Femur (tissue), 1 donor: ENCODE measurements around the gene GAGE10.
"Not testable (repeated sequence)": the region's sequence is repeated elsewhere in the genome, so short reads cannot be mapped to it uniquely, and the experiment has no call there.

Experiments used
- DNase-seq: peaks from one replicate; pipeline ENCODE4 v3.0.0-alpha.2; 2017

The GAGE10 gene

DNA sequence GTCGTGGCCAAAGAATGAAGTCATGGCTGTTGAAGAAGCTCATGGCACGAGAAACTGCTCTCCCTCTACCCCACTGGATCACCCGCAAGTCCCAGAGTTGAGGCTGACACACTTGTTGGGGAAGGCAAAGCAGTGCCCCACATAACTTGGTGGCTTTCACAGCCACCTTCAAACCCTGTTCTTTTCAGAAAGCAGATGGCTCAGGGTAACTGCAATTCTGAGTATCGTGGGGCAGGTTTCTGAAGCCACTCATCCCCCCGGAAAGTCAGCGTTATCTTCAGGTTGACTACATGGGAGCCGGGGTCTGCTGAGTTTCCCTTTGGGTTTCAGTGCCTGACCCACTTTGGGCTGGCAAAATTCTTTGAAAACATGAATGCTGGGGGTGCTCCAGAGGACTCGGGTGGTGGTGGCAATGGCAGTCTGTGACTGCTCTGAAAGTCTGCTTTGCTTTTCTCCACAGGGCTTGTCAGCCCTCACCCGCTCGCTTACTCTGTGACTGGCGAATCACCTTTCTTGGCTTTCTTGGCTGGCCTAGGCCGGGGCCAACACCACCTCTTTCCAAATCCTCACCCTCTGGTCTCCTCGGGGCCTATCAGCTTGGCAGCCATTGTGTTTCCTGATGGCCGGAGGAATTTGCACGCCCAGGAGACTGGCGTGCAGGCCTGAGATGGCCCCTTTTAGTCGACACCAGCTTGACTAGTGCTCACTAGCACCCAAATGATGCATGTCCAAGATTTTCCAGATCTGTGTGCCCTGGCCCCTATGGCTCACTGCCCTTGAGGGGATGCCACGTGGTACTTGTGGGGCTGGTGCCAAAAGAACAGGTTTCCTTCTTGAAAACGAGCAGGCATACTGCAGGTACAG, 26.5 kb upstream of the GAGE10 start:
- no peak for DNase-seq

DNA sequence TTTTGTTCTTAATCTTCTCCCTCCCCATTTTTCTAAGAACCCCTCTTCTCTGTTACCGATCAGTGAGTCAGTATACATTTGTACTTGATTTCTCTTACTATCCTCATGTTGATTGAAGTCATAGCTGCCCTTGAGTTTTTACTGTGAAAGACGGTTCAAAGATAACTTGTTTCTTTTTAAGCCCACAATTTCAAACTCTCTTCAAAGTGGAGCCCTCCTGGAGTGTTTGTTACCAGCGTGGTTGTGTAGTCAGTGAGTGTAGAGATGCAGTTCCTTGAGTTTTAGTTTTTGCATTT, 26.0 kb upstream of the GAGE10 start:
- DNase-seq: no peak

DNA sequence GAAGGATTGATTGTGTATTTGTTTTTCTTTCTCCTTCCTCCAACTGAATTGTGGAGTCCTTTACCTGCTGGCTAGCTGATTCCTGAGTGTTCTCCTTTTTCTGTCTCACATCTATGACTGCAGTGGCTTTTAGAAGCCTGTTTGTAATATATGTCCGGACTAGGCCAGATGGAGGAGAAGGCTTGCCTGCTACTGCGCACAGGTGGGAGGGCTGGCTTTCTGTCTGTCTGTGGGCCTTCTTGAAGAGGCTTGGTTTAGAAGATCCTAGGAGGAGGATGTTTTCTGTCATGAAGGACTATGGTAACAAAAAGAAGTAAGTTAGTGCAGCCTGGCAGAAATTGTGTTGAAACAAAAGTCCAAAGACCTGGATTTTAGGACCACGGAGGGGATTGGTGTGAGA, 25.4 kb upstream of the GAGE10 start:
- DNase-seq: no peak

DNA sequence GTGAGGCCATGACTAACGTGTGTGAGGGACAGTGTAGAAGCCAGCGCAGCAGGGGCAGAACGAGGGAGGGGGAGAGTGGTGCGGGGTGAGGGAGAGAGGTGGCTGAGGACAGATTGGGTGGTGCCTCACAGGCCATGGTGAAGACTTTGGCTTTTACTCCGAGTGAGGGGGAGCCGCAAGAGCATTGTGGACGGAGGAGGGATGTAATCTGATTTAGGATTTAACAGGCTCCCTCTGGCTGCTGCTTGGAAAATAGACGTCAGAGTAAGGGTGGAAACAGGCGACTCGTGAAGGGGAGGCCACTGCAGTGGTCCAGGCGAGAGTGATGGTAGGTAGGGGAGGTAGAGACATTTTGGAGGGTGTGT, 20.8 kb upstream of the GAGE10 start:
- DNase-seq: peak; percentile 35

DNA sequence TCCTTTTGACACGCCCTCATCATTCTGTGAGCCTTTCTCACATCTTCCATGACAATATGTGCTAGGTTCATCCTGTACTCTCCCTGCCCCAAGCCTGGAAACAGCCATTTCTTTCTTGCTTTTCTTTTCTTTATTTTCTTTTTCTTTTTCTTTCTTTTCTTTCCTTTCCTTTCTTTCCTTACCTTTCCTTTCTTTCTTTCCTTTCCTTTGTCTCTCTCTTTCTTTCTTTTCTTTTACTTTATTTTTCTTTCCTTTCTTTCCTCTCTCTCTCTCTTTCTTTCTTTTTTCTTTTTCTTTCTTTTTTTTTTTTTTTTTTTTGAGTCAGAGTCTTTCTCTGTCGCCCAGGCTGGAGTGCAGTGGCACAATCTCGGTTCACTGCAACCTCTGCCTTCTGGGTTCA, 19.2 kb upstream of the GAGE10 start:
- no peak for DNase-seq

DNA sequence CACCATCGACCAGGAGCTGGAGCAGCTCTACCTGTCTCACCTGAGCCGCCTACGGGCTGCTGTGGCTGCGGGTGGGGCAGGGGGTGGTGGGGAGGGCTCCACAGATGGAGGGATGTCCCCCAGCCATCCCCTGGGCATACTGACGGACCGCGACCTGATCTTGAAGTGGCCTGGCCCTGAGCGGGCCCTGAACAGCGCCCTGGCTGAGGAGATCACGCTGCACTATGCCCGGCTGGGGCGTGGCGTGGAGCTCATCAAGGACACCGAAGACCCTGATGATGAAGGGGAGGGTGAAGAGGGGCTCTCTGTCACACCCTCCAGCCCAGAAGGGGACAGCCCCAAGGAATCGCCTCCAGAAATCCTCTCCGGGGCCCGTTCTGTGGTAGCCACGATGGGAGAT, 17.3 kb upstream of the GAGE10 start:
- DNase-seq: no peak

DNA sequence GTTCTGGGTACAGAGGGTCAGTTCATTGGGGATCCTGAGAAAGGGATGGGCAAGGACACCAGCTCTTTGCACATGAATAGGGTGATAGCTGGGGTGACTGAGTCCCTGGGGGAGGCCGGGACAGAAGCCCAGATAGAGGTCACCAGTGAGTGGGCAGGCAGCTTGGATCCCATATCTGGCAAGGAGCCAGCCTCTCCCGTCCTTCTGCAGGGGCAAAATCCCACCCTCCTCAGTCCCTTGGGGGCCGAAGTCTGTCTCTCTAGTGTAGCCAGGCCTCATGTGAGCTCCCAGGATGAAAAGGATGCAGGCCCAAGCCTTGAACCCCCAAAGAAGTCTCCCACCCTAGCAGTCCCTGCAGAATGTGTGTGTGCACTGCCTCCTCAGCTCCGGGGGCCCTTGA, 16.9 kb upstream of the GAGE10 start:
- no peak for DNase-seq

DNA sequence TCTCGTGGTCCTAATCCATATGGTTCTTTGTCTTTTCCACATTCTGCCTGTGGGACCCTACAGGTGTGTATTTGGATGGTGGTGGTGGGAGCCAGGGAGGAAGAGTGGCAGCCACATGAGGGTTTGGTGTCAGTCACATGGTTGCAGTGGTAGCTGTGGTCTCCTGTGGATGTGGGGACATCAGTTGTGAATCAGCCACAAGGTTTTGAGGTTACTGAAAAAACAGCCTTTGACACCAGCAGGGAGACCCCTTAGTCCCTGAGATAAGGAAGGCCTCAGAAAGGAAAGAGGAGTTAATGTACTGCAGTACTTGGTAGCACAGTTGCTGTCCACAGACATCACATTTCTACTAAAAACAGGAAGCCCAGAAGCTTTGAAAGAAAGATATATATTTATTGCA, 15.8 kb upstream of the GAGE10 start:
- no peak for DNase-seq

DNA sequence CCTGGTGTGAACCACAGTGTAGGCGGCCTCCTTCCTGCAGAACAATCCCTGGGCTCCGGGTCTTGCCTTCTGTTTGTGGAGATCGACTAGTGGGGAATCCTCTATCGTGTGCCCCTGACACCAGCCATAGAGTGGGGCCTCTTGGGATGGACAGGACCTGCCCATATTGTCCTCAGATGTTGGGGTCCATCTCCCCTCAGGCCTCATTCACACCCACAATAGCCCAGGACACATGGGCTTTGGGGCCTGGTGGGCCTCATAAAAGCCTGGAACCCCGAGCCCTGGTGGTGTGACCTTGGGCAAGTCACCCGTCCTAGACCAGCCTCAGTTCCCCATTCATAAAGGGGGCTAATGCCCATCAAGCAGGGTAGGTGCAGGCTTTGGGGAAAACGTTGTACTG, 13.2 kb upstream of the GAGE10 start:
- no peak for DNase-seq

DNA sequence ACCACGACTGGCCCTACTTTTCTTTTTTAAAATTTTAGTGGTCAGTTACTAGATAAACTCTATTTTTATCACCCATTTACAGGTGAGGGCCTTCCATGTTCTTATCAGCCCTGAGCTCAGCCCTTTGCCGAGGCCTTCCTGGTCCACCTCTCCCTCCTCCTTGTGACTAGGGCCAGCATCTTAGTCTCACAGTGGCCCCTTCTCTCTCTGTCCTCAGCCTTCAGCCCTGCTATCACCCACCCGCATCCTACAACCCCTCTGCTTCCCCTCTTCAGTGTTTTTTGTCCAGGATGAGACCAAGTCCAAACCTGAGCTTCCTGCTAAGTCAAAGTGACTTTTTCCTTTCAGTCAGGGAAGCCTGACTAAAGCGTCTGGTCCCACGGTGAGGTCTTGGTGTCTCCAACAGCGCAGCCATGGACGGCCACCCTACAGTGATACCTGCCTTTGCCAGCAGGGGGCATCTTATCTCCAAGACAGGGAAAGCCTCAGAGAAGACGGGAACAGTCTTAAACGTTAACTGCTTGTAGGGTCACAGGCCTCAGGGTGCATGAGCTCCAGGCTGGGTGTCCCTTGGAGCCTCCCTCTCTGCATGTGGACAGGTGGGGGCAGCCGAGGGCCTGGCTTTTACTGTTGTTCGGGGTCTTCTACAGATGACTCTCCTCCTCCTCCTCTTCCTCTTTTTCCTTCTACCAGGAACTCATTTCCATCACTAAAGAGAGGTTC, 11.7 kb upstream of the GAGE10 start:
- peak; percentile 58 for DNase-seq

DNA sequence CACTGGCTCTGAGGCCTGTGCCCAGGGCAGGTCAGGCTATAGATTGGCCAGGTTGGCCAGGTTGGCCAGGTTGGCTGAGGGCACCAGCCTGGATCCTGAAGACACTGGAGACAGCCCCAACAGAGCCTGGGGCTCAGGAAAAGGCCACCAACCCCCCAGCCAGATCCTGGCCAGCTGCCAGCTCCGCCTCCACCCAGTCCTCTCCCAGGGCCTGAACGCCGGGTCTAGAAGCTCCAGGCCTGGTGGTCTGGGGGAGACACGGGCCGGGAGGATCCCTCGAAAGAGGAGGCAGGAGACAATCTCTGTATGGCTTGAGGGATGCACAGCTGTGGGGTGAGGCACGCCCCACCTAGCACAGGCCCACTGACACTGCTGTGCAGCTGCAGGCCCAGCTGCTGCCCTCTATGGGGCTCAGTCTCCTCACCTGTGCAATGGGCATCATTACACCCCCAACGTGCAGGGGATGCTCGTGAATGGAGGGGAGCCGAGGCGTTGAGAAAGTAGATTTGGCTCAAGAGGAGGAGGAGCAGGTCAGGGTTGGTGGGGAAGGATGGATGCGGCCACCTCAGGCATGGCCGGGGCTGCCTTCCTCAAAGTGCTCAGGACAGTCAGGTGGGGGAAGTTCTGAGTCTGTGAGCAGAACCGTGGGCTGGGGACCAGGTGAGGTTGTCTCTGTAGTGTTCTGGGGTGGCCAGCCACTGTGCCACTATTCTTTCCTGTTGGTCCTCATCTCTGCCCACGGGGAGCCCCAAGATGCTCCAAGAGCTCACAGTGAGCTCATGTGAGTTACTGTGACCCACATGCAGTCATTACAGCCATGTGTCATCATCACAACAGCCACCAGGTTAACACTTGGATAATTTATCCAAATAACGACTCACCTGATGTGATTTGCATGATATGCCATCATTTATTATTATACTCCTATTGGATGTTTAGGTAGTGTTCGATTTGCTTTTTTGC, 10.8 kb upstream of the GAGE10 start:
- DNase-seq: no peak

DNA sequence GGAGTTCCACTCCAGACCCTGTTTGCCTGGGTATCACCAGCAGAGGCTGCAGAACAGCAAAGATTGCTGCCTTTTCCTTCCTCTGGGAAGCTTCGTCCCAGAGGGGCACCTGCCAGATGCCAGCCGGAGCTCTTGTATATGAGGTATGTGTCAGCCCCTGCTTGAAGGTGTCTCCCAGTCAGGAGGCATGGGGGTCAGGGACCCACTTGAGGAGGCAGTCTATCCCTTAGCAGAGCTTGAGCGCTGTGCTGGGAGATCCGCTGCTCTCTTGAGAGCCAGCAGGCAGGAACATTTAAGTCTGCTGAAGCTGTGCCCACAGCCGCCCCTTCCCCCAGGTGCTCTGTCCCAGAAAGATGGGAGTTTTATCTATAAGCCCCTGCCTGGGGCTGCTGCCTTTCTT, 4.2 kb upstream of the GAGE10 start:
- DNase-seq: not testable (repeated sequence)

DNA sequence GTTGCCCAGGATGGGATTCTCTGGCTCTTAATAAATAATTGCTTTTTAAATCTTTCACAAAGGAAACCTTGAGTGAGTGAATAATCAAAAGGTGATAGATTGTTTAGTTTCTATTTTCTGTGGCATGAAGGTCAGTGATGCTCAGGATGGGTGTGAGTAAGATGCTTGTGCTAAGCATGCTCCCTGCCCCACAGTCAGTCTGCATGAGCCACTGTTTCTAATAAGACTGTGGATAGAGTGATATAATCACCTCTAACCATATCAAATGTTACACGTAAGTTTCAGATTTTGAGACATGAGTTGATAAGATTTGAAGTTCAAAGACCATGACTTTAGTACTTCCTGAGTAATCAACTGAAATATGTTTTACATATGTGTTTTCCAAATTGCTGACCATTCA, 2.7 kb upstream of the GAGE10 start:
- no peak for DNase-seq

DNA sequence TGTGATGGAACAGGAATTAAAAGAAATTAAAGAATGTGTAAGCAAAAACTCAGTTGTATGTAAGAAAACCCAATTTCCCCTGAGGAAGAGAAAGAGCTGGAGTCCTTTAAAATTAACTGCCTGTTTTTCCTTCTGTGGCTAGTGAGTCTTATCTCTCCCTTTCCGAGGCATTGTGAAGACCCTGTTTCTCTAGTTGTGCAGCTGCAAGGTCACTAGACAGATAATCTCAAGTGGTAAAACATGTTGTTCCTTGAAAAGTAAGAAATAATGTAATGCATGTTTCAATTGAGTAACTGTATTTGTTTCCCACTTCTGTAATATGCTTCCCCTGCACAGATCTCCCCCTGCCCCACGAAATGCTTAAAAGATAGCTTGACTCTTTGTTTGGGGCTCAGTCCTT, 4.3 kb downstream of the GAGE10 start:
- not testable (repeated sequence) for DNase-seq

DNA sequence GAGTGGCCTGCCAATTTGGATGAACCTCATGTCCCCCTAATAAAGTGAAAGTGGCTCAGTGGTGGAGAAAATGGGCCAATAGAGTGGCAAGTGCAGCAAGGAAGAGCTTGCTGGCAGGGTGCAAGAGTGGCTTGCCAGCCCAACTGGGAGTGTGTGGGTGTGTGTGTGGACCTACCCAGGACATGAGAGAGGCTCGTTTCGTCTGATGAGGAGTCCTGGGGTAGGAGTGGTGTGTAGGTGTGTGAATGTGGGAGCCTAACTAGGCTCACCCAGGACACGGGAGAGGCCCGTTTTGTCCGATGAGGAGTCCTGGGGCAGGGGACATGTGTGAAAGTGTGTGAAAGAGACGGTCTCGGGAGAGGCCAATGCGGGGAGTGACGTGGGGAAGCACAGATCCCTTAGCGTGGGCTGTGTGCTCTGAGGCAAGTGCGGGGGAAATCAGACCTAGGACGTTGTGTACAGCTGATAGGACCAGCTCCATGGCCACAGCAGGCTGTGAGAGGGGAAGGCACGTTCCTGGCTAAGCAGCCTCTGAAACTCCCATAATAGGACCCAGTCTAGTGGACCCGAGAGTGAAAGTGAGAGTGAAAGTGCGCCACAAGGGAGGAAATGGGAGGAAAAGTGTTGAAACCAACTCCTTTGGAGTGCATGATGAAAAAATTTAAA, 5.3 kb downstream of the GAGE10 start:
- no peak for DNase-seq

DNA sequence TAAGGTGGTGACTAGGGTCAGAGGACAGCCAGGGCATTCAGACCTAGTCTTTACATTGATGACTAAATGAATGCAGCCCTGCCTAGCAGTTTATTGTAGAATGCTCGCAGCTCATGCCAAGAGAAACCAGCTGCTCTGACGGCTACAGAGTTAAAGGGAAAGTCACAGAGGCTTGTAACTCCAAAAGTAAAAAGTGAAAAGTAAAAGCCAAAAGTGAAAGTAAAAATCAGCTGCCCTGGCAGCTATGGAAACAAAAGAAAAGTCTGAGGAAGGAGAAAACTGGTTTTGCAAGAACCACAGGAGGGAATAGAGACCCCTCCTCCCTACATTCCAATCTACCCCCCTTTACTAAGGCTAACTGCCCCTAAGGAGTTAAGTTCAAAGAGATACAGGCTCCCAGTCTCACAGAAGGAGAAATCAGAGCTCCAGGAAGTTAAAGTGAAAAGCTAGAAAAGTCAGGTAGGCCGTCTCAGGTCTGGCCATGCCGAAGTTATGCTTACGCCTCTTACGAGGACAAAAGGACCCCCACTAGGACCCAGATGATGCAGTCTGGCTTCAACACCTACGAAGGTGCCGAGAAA, 6.0 kb downstream of the GAGE10 start:
- DNase-seq: no peak

DNA sequence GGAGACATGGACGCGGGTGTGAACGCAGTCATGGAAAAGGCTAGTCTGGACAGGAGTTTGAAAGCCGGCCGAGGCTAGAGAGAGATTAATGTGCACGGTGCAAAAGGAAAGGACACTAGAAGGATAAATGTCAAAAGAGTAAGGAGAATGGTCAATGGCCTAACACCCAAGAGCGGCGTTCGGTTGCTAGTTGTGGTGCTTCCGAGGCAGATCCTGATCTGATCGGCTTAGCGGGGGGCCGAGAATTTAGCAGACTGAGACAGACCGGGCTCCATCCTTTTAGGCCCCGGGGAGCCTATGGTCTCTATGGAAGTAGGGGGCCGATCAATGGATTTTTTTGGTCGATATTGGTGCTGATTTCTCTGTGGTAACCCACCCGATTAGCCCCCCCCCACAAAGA, 6.9 kb downstream of the GAGE10 start:
- DNase-seq: no peak

DNA sequence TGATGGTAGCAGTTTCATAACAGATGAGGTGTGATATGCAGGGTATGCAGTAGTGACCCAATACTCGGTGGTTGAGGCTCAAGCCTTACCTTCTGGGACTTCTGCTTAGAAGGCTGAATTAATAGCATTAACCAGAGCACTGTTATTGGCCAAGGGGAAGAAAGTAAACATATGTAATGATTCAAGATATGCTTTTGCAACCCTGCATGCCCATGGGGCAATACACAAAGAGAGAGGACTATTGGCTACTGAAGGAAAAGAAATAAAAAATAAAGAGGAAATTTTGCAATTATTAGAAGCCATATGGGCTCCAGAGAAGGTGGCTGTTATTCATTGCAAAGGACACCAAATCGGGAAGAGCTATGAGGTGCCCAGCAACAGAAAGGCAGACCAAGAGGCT, 8.7 kb downstream of the GAGE10 start:
- no peak for DNase-seq

DNA sequence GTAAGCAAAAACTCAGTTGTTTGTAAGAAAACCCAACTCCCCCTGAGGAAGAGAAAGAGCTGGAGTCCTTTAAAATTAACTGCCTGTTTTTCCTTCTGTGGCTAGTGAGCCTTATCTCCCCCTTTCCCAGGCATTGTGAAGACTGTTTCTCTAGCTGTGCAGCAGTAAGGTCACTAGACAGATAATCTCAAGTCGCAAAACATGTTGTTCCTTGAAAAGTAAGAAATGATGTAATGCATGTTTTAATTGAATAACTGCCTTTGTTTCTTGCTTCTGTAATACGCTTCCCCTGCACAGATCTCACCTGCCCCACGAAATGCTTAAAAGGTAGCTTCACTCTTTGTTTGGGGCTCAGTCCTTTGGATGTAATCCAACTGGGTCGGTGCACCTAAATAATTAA, 12.6 kb downstream of the GAGE10 start:
- no peak for DNase-seq

DNA sequence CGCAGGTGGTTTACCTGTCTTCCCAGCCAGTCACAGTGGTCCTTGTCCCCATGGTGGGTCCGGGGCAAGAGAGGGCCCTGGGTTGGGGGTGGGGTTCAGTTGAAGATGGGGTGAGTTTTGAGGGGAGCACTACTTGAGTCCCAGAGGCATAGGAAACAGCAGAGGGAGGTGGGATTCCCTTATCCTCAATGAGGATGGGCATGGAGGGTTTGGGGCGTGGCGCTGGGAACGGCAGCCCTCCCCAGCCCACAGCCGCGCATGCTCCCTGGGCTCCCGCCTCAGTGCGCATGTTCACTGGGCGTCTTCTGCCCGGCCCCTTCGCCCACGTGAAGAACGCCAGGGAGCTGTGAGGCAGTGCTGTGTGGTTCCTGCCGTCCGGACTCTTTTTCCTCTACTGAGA, 18.3 kb downstream of the GAGE10 start, which contains the start of gene GAGE12J:
TSS of gene GAGE12J (plus strand) at position 301 of the 400 bp plus-strand sequence. CDS start 1,157 bp downstream, outside the sequence.
- DNase-seq: not testable (repeated sequence)

DNA sequence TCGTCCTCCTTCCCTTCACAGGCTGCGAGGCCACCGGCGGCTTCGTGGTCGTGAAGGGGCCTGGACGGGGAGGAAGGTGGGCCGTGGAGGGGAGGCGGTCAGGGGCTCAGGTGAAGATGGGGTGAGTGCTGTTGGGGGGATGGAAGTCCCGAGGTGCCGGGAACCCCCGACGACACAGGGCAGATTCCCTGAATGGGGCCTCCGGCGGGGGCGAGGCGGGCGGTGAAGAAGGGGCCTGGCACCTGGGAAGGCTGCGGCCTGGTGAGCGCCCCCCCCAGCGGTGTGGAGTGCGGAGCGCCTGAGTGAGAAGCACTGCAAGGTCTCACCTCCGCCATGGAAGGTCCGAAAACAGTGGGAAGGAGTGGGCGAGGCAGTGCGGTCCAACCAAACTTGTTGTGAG, 18.8 kb downstream of the GAGE10 start:
- DNase-seq: not testable (repeated sequence)

DNA sequence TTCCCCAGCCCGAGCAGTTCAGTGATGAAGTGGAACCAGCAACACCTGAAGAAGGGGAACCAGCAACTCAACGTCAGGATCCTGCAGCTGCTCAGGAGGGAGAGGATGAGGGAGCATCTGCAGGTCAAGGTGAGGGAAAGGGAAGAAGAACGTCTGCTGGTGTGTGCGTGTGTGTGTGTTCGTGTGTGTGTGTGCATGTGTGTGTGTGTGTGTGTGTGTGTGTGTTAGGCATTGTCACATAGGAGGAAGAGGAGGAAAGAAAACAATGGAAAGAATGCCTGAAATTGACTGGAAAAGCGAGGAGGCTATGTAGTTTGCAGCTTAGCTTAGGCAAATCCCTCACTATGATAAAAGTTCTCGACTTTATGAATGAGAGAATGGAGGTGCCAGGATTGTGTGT, 20.3 kb downstream of the GAGE10 start:
- not testable (repeated sequence) for DNase-seq
